HCT116 (cell line): ENCODE measurements around the gene SLC31A1. TPM values are rescaled to one million over a fixed set of nuclear protein-coding genes. Genes with fewer than 3 reads are reported as not detected.
A peak's percentile ranks its signal among the peaks of the same experiment; 100 is the strongest.

Source experiments
- ATAC-seq: fragments of 200-7000 bp; cut with Tn5 transposase; 2 replicates; pipeline ENCODE4 v1.9.1; 2020; ENCODE audit warnings: mild to moderate bottlenecking, moderate library complexity
- BruUV-seq: library from RNA; stranded (reverse); fragments of 400-500 nt; replicated peaks from 2 replicates; lab custom pipeline; 2021; lab: Mats Ljungman, UMichigan
- CTCF ChIA-PET: fragments of 300-600 bp; sonication (Branson Sonifier 250); formaldehyde crosslinking; loops from one replicate; lab custom pipeline; 2021; ENCODE audit warnings: antibody characterized with exemption; lab: Charles Lee
- POLR2A ChIA-PET: fragments of 300-600, 350-600 bp; sonication (Branson Sonifier 250); formaldehyde crosslinking; loops from one replicate; lab custom pipeline; 2021; ENCODE audit warnings: antibody characterized with exemption; lab: Charles Lee
- RAD21 ChIA-PET, 2 experiments: fragments of 300-600 bp; sonication (Branson Sonifier 250); formaldehyde crosslinking; loops; one replicate each; lab custom pipeline; 2023; ENCODE audit warnings: low total read pairs in 2 of 2; ENCODE audit not compliant: uncharacterized antibody in 2 of 2, unreplicated experiment in 2 of 2, low non-redundant PET in 1 of 2; lab: Charles Lee
- DNase-seq: peaks from one replicate; pipeline ENCODE4 v3.0.0-alpha.2; 2010; ENCODE audit warnings: low read depth, low spot score
- H2AFZ ChIP-seq: fragments of 200-600 bp; shearing (Covaris generic), sonication (generic); 2 replicates; pipeline ENCODE4 v1.6.1; 2017; ENCODE audit warnings: low read depth, mixed run types, mixed read lengths, antibody characterized with exemption, low read length; ENCODE audit not compliant: poor library complexity, severe bottlenecking
- H3K27ac ChIP-seq: 2 replicates; pipeline ENCODE4 v1.5.1; 2012; ENCODE audit warnings: low read depth, low read length
- H3K27me3 ChIP-seq: fragments of 200-600 bp; sonication (generic); 2 replicates; pipeline ENCODE4 v1.6.1; 2016; ENCODE audit warnings: mixed run types, low read length, mixed read lengths; ENCODE audit not compliant: insufficient read depth
- H3K36me3 ChIP-seq, 2 experiments: fragments of 200-500 bp in 1 of 2; fragments of 200-600 bp in 1 of 2; sonication (Bioruptor generic) in 1 of 2; sonication (generic) in 1 of 2; 2 replicates each; pipeline versions ENCODE4 v1.5.1 to v1.6.1; 2014 to 2016; ENCODE audit warnings: low read length in 2 of 2, inconsistent platforms in 1 of 2, mixed read lengths in 1 of 2, mixed run types in 1 of 2; ENCODE audit not compliant: insufficient read depth in 2 of 2, control insufficient read depth in 1 of 2
- H3K4me1 ChIP-seq, 2 experiments: fragments of 200-600 bp in 1 of 2; sonication (generic) in 1 of 2; 2 replicates each; pipeline versions ENCODE4 v1.5.1 to v1.6.1; 2012 to 2017; ENCODE audit warnings: low read length in 2 of 2, inconsistent platforms in 1 of 2, mild to moderate bottlenecking in 1 of 2, mixed read lengths in 1 of 2, mixed run types in 1 of 2, moderate library complexity in 1 of 2; ENCODE audit not compliant: insufficient read depth in 2 of 2, control insufficient read depth in 1 of 2
- H3K4me2 ChIP-seq: fragments of 200-600 bp; sonication (generic); 2 replicates; pipeline ENCODE4 v1.6.1; 2017; ENCODE audit warnings: mixed run types, low read length, mixed read lengths
- H3K4me3 ChIP-seq, 2 experiments: fragments of 200-600 bp in 1 of 2; sonication (generic) in 1 of 2; replicated peaks in 1 of 2; 2 replicates each; pipeline ENCODE4 v1.5.1; 2011 to 2016; ENCODE audit warnings: low read length in 2 of 2, control low read depth in 1 of 2, low read depth in 1 of 2, mild to moderate bottlenecking in 1 of 2, mixed read lengths in 1 of 2, mixed run types in 1 of 2
- H3K79me2 ChIP-seq: fragments of 200-600 bp; sonication (generic); 2 replicates; pipeline ENCODE4 v1.6.1; 2017; ENCODE audit warnings: mild to moderate bottlenecking, mixed run types, low read length, moderate library complexity, mixed read lengths; ENCODE audit not compliant: insufficient read depth
- H3K9ac ChIP-seq: fragments of 200-600 bp; sonication (generic); 2 replicates; pipeline ENCODE4 v1.6.1; 2016; ENCODE audit warnings: low read length, mixed read lengths
- H3K9me2 ChIP-seq: fragments of 200-600 bp; sonication (generic), shearing (Covaris generic); 2 replicates; pipeline ENCODE4 v1.6.1; 2017; ENCODE audit warnings: mixed run types, mild to moderate bottlenecking, moderate library complexity; ENCODE audit not compliant: insufficient read depth
- H3K9me3 ChIP-seq, 2 experiments: fragments of 200-500 bp in 1 of 2; fragments of 200-600 bp in 1 of 2; sonication (Bioruptor generic) in 1 of 2; sonication (generic) in 1 of 2; 2 replicates each; pipeline ENCODE4 v1.6.1; 2014 to 2017; ENCODE audit warnings: low read length in 2 of 2, mixed read lengths in 2 of 2, inconsistent platforms in 1 of 2, low read depth in 1 of 2, mild to moderate bottlenecking in 1 of 2, mixed run types in 1 of 2, moderate library complexity in 1 of 2; ENCODE audit not compliant: control insufficient read depth in 1 of 2, insufficient read depth in 1 of 2
- H4K20me1 ChIP-seq: fragments of 200-600 bp; sonication (generic), shearing (Covaris generic); 2 replicates; pipeline ENCODE4 v1.6.1; 2017; ENCODE audit warnings: mixed run types, mild to moderate bottlenecking, moderate library complexity; ENCODE audit not compliant: insufficient read depth
- CBX3 ChIP-seq: IDR thresholded peaks from 2 replicates; pipeline ENCODE4 v1.6.1; 2012; ENCODE audit warnings: low read depth
- CEBPB ChIP-seq: IDR thresholded peaks from 2 replicates; pipeline ENCODE4 v1.6.1; 2012; ENCODE audit warnings: low read depth
- EGR1 ChIP-seq: IDR thresholded peaks from 2 replicates; pipeline ENCODE4 v1.6.1; 2012; ENCODE audit warnings: low read depth
- EZH2 ChIP-seq: fragments of 200-600 bp; sonication (generic); IDR thresholded peaks from 2 replicates; pipeline ENCODE4 v1.6.1; 2017; ENCODE audit warnings: antibody characterized with exemption, mixed run types
- FOSL1 ChIP-seq: IDR thresholded peaks from 2 replicates; pipeline ENCODE4 v1.6.1; 2012; ENCODE audit warnings: low read depth
- JUND ChIP-seq: IDR thresholded peaks from 2 replicates; pipeline ENCODE4 v1.6.1; 2012
- POLR2A ChIP-seq: IDR thresholded peaks from 2 replicates; pipeline ENCODE4 v1.7.0; 2011; ENCODE audit warnings: borderline replicate concordance; ENCODE audit not compliant: insufficient read depth, insufficient read length; ENCODE audit errors: extremely low read depth
- POLR2AphosphoS5 ChIP-seq: IDR thresholded peaks from 2 replicates; pipeline ENCODE4 v1.6.1; 2011; ENCODE audit warnings: mild to moderate bottlenecking, low read depth, low read length, moderate library complexity
- RAD21 ChIP-seq: IDR thresholded peaks from 2 replicates; pipeline ENCODE4 v1.6.1; 2012; ENCODE audit warnings: low read depth, mild to moderate bottlenecking
- SIN3A ChIP-seq: IDR thresholded peaks from 2 replicates; pipeline ENCODE4 v1.6.1; 2012; ENCODE audit warnings: low read depth
- SP1 ChIP-seq: IDR thresholded peaks from 2 replicates; pipeline ENCODE4 v1.6.1; 2012; ENCODE audit warnings: low read depth
- SRF ChIP-seq: IDR thresholded peaks from 2 replicates; pipeline ENCODE4 v1.6.1; 2012; ENCODE audit warnings: low read depth
- YY1 ChIP-seq: IDR thresholded peaks from 2 replicates; pipeline ENCODE4 v1.6.1; 2011; ENCODE audit warnings: low read length, low read depth, moderate library complexity, mild to moderate bottlenecking; ENCODE audit not compliant: insufficient replicate concordance; ENCODE audit errors: extremely low read depth
- ZFX ChIP-seq: fragments of 450-650 bp; IDR thresholded peaks from 2 replicates; pipeline ENCODE4 v1.6.1; 2017
- intact Hi-C: fragments of 100-400 bp; cut with micrococcal nuclease; formaldehyde crosslinking; loops from 2 replicates; pipeline ENCODE4 v1.10.0; 2022
- total RNA-seq: library from RNA; stranded (reverse); gene quantifications from one replicate; pipeline ENCODE4 v1.2.1, GENCODE V29; 2021; ENCODE audit not compliant: unreplicated experiment
- TF ChIP-seq, protein P1 (sequence below): IDR thresholded peaks from 2 replicates; pipeline ENCODE4 v1.6.1; 2012; ENCODE audit warnings: low read depth
- TF ChIP-seq, protein P2 (sequence below), 3 experiments: fragments of 200-600 bp in 1 of 3; sonication (generic) in 1 of 3; IDR thresholded peaks in 2 of 3; conservative IDR thresholded peaks in 1 of 3; 2 replicates each; pipeline ENCODE4 v1.5.1; 2012 to 2017; ENCODE audit warnings: low read depth in 2 of 3, low read length in 2 of 3, antibody characterized with exemption in 1 of 3, borderline replicate concordance in 1 of 3, control low read depth in 1 of 3, mild to moderate bottlenecking in 1 of 3, mixed read lengths in 1 of 3, mixed run types in 1 of 3, moderate library complexity in 1 of 3; ENCODE audit not compliant: insufficient read depth in 1 of 3
- TF ChIP-seq, protein P3 (sequence below): IDR thresholded peaks from 2 replicates; pipeline ENCODE4 v1.6.1; 2011; ENCODE audit warnings: mild to moderate bottlenecking, low read length, moderate library complexity; ENCODE audit not compliant: insufficient replicate concordance; ENCODE audit errors: extremely low read depth
- TF ChIP-seq, protein P4 (sequence below): IDR thresholded peaks from 2 replicates; pipeline ENCODE4 v1.6.1; 2012

The SLC31A1 gene
- total RNA-seq, 1 experiment from 2014 or later: 24.4 TPM

DNA sequence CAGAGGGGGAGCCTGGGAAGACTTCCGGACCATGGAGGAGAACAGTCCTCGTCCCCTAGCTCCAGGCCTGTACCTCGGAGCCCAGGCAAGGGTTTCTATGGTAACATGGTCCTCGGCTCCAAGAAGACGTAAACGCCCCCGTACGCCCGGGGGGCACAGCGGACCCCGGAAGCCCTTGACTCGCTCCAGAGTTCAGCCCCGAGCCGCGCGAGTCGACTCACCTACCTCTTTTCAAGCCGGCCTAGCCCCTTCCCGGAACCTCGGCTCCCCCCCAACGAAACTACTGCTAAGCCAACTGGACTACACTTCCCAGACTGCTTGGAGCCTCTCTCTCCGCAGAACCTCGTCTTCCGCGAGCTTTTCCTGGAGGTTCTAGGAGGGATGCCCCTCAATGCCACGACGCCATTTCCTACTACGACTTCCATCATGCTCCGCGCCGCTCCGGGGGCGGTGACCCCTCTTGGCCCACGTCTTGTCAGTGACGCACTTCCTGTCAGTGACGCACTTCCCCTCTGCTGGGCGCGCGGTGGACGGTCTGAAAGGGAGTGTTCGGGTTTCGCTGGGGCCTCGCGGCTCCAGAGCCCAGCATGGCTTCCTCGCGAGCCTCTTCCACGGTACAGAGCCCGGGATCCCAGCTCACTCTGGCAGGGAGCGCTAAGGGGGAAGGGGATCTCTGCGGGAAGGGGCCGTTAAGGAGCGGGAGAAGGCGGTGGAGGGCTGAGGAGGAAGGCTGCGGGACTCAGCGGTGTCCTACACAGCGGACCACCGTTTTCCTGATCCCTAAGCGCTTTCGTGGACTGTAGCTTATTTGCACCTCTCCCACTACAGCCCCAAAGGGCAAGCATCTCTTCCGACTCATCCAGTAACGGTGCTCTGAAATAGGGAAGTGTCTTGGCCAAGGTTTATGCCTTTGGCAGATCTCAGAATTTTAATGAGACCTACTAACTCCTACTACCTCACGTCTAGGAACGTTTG, 54.1 kb downstream of the SLC31A1 start, which contains the start of the genes CDC26 and PRPF4:
Gene CDC26 (minus strand): TSS at position 416 of the 975 bp plus-strand sequence. CDS start 3,065 bp downstream, outside the sequence.
Gene PRPF4 (plus strand): TSS at position 502 of the 975 bp plus-strand sequence. CDS start 86 bp downstream, at position 588.
- BruUV-seq: TSS peak; percentile 76
- intact Hi-C loops: loop anchor here (1.0 to 10.0 kb wide), 2 partner anchors 65 to 351 kb away; partner anchors contain the start of gene WDR31
- H3K9me2 ChIP-seq: no peaks in the 10 kb centered on the region
- no peaks in the 10 kb centered on the region for H3K9me3 ChIP-seq
- peaks cover 69% of the 10 kb centered on the region for H3K79me2 ChIP-seq
- DNase-seq (peak; percentile 95), ATAC-seq (peak; percentile 86)
- peaks cover 6% of the 10 kb centered on the region; the same call in 1 of the 2 replicates for H4K20me1 ChIP-seq
- H2AFZ ChIP-seq: peak within 1 kb of the TSS; percentile 63
- peak within 1 kb of the TSS; percentile 71 to 73 for H3K4me3 ChIP-seq
- H3K27ac ChIP-seq: peak within 1 kb of the TSS; percentile 70
- peak within 1 kb of the TSS; percentile 79 for H3K4me2 ChIP-seq
- ChIA-PET RAD21 (interaction anchor here (0.8 to 1.6 kb wide), 5 partner anchors 126 to 383 kb away, joined by 3 to 4 read pairs (median 3); partner anchors contain the start of gene ALAD (in 1 of the 2)), POLR2A (interaction anchor here (1.0 to 1.7 kb wide), 5 partner anchors 54 to 383 kb away, joined by 4 to 11 read pairs (median 6); partner anchors contain the start of genes C9orf43, FKBP15, HDHD3 and POLE3), CTCF (interaction anchor here (0.6 to 2.2 kb wide), 13 partner anchors 9 to 383 kb away, joined by 3 to 25 read pairs (median 5); partner anchors contain the start of genes ALAD, C9orf43, POLE3 and SLC31A1)
- no peaks in the 10 kb centered on the region for H3K27me3 ChIP-seq
- H3K4me1 ChIP-seq: peaks cover 3 to 14% of the 10 kb centered on the region in 2 experiments; a peak in 3 of 4 replicates
- H3K9ac ChIP-seq: peak within 1 kb of the TSS; percentile 96
- H3K36me3 ChIP-seq: peaks cover 34 to 41% of the 10 kb centered on the region in 2 experiments
- peak; percentile 92 for TF ChIP-seq POLR2A
- TF ChIP-seq, protein P1, sequence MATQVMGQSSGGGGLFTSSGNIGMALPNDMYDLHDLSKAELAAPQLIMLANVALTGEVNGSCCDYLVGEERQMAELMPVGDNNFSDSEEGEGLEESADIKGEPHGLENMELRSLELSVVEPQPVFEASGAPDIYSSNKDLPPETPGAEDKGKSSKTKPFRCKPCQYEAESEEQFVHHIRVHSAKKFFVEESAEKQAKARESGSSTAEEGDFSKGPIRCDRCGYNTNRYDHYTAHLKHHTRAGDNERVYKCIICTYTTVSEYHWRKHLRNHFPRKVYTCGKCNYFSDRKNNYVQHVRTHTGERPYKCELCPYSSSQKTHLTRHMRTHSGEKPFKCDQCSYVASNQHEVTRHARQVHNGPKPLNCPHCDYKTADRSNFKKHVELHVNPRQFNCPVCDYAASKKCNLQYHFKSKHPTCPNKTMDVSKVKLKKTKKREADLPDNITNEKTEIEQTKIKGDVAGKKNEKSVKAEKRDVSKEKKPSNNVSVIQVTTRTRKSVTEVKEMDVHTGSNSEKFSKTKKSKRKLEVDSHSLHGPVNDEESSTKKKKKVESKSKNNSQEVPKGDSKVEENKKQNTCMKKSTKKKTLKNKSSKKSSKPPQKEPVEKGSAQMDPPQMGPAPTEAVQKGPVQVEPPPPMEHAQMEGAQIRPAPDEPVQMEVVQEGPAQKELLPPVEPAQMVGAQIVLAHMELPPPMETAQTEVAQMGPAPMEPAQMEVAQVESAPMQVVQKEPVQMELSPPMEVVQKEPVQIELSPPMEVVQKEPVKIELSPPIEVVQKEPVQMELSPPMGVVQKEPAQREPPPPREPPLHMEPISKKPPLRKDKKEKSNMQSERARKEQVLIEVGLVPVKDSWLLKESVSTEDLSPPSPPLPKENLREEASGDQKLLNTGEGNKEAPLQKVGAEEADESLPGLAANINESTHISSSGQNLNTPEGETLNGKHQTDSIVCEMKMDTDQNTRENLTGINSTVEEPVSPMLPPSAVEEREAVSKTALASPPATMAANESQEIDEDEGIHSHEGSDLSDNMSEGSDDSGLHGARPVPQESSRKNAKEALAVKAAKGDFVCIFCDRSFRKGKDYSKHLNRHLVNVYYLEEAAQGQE: no peak
- TF ChIP-seq SIN3A: peak; percentile 88
- TF ChIP-seq, protein P2, sequence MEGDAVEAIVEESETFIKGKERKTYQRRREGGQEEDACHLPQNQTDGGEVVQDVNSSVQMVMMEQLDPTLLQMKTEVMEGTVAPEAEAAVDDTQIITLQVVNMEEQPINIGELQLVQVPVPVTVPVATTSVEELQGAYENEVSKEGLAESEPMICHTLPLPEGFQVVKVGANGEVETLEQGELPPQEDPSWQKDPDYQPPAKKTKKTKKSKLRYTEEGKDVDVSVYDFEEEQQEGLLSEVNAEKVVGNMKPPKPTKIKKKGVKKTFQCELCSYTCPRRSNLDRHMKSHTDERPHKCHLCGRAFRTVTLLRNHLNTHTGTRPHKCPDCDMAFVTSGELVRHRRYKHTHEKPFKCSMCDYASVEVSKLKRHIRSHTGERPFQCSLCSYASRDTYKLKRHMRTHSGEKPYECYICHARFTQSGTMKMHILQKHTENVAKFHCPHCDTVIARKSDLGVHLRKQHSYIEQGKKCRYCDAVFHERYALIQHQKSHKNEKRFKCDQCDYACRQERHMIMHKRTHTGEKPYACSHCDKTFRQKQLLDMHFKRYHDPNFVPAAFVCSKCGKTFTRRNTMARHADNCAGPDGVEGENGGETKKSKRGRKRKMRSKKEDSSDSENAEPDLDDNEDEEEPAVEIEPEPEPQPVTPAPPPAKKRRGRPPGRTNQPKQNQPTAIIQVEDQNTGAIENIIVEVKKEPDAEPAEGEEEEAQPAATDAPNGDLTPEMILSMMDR (IDR thresholded peaks at IDR 0.05 in 2 of 3, conservative IDR thresholded peaks at IDR 0.05 in 1 of 3; ENCODE audit: borderline replicate concordance in 1 of 3, insufficient read depth in 1 of 3, low read depth in 2 of 3, low read length in 2 of 3): no peak
- TF ChIP-seq EZH2: no peak
- TF ChIP-seq ZFX: peak; percentile 56
- no peak for TF ChIP-seq SRF
- TF ChIP-seq SP1: peak; percentile 60; the same call in 1 of the 2 replicates
- no peak for TF ChIP-seq RAD21
- TF ChIP-seq FOSL1: no peak
- TF ChIP-seq EGR1: peak; percentile 99
- no peak for TF ChIP-seq CEBPB
- TF ChIP-seq JUND: no peak
- TF ChIP-seq, protein P3, sequence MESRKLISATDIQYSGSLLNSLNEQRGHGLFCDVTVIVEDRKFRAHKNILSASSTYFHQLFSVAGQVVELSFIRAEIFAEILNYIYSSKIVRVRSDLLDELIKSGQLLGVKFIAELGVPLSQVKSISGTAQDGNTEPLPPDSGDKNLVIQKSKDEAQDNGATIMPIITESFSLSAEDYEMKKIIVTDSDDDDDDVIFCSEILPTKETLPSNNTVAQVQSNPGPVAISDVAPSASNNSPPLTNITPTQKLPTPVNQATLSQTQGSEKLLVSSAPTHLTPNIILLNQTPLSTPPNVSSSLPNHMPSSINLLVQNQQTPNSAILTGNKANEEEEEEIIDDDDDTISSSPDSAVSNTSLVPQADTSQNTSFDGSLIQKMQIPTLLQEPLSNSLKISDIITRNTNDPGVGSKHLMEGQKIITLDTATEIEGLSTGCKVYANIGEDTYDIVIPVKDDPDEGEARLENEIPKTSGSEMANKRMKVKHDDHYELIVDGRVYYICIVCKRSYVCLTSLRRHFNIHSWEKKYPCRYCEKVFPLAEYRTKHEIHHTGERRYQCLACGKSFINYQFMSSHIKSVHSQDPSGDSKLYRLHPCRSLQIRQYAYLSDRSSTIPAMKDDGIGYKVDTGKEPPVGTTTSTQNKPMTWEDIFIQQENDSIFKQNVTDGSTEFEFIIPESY: peak; percentile 93
- peak; percentile 84 for TF ChIP-seq YY1
- TF ChIP-seq POLR2AphosphoS5: peak; percentile 93
- TF ChIP-seq, protein P4, sequence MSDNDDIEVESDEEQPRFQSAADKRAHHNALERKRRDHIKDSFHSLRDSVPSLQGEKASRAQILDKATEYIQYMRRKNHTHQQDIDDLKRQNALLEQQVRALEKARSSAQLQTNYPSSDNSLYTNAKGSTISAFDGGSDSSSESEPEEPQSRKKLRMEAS: peak; percentile 85
- no peak for TF ChIP-seq CBX3
